Epithelial cell of prostate (primary cell): ENCODE results near the gene TACC2.
"Not testable (repeated sequence)": the region's sequence is repeated elsewhere in the genome, so short reads cannot be mapped to it uniquely, and the experiment has no call there.

Experiments
- DNase-seq: peaks from one replicate; pipeline ENCODE4 v3.0.0-alpha.2; 2011; ENCODE audit warnings: low read depth, low spot score
- H3K27ac ChIP-seq: fragments of 450-650 bp; 2 replicates; pipeline ENCODE4 v1.5.1; 2017; ENCODE audit warnings: mild to moderate bottlenecking

TACC2 gene

DNA sequence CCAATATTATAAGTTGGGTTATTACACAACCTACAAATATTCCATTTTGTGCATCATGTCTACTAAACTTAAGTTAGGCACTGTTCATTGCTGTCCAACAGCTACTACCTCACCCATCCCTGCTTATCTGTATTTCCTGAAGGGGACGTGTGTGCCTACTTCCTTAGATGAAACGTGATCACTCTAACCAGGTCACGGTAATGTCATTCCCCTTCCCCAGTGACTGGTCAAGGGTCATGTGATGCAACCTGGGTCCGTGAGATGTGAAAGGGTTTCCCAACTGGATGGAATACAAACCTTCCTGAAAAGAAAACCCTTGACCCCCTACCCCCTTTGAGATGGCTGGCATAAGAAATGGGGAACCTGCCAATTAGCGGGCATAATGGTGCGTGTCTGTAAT is 12.4 kb upstream of the TACC2 start:
- no peak overlapping the region for H3K27ac ChIP-seq
- no peak for DNase-seq

- DNase-seq = no peak
- no peak overlapping the region for H3K27ac ChIP-seq
Measured at GRCh38 chr10:121978511-121978910, 10.5 kb upstream of the TACC2 start.

DNA sequence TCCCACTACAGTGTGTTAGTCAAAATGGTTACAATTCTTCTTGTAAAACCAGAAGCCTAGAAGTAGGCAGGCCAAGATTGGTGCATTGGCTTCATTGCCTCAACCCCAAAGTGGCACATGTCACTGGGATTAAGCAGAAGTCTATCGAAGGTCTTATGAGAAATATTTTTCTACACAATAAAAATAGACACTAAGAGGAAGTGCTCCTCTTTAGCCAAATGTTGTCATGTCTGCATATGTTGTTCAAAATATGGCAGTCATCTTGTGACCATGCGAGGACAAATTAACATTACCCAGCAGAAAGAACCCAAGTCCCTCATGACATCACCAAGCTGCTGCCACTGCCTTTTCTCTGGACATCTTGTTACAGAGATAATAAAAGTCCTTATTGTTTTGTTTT is 7.6 kb upstream of the TACC2 start:
- DNase-seq = no peak
- H3K27ac ChIP-seq = no peak overlapping the region

GRCh38 chr10:121983852-121984251 is 5.1 kb upstream of the TACC2 start:
- DNase-seq = no peak
- H3K27ac ChIP-seq = no peak overlapping the region

DNA sequence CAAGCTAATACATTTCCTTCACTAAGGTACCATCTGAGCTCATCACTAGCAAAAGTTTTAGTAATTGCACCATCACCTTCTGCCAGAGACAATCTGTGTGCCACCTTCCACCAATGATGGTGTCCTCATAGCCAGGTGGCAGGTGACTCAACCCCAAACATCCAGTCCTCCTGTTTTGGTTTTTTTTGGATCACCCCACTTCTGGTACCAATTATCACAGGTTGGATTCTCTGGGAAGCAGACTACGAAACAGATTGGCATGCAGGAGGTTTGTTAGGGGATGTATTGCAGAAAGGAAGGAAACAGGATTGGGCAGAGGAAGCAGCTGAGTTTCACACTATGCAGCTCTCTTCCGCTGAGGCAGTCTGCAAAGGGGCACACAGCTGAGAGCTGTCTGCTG is 4.5 kb upstream of the TACC2 start:
- DNase-seq = no peak
- no peak overlapping the region for H3K27ac ChIP-seq

GRCh38 chr10:121990015-121990677 is 1.2 kb downstream of the TACC2 start:
- no peak for DNase-seq
- H3K27ac ChIP-seq = no peak overlapping the region

GRCh38 chr10:121991727-121992126 is 2.8 kb downstream of the TACC2 start:
- DNase-seq, H3K27ac ChIP-seq: not testable (repeated sequence)

GRCh38 chr10:121994429-121994941 is 5.5 kb downstream of the TACC2 start:
- peak overlapping the region; percentile 64 for H3K27ac ChIP-seq
- peak; percentile 29 for DNase-seq

- no peak for DNase-seq
- no peak overlapping the region for H3K27ac ChIP-seq
Measured at GRCh38 chr10:121998462-121998861, 9.5 kb downstream of the TACC2 start.

- DNase-seq = no peak
- no peak overlapping the region for H3K27ac ChIP-seq
Measured at GRCh38 chr10:121999301-121999700, 10.3 kb downstream of the TACC2 start.

DNA sequence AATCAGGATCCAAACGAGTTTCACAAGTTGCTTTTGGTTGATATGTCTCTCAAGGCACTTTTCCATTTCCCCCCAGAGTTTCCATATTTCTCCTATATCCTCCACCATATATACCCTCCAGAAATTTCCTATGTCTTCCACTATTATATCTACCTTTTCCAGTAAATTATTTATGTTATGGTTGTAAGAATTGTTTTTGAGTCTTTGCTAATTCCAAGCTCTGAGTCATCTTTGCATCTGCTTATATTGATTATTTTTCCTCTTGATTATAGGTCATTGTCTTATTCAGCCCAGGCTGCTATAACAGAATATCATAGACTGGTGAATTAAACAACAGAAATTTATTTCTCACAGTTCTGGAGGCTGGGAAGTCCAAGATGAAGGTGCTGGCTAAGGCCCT is 12.7 kb downstream of the TACC2 start:
- DNase-seq = no peak
- no peak overlapping the region for H3K27ac ChIP-seq

GRCh38 chr10:122007415-122007814 is 18.5 kb downstream of the TACC2 start:
- no peak overlapping the region for H3K27ac ChIP-seq
- no peak for DNase-seq

DNA sequence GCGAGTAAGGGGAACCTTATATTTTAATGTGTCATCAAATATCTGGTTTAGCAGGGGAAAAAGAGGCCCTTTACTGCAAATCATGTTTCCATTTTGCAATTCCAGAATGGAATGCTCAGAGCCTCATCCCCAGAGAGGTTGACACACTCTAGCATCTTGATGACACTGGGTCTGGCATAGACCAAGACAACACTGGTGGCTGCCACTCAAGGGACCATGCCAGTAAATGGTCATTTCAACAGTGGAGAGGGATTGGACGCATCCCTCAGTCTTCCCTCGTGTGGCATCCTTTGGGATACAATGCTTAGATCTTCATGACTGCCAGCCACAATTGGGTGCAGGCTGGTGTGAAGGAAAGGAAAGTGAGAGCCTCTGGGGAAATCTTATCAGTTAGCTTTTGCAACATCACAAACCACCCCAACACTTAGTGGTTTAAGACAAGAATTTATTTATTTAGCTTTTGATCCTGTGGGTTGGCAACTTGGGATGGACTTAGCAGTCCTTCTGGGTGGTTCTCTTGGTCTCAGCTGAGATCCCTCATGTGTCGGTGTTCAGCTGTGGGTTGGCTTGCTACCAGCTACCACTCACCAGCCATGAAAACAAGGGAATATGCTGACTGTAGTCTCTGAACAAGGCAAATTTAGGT is 21.6 kb downstream of the TACC2 start:
- no peak overlapping the region for H3K27ac ChIP-seq
- DNase-seq = no peak

GRCh38 chr10:122012731-122013130 is 23.8 kb downstream of the TACC2 start:
- H3K27ac ChIP-seq = no peak overlapping the region
- no peak for DNase-seq

GRCh38 chr10:122013311-122013780 is 24.4 kb downstream of the TACC2 start:
- no peak overlapping the region for H3K27ac ChIP-seq
- DNase-seq = no peak

- DNase-seq = no peak
- H3K27ac ChIP-seq = no peak overlapping the region
Measured at GRCh38 chr10:122014652-122015248, 25.8 kb downstream of the TACC2 start.

GRCh38 chr10:122017926-122018325 is 29.0 kb downstream of the TACC2 start:
- DNase-seq, H3K27ac ChIP-seq: not testable (repeated sequence)

DNA sequence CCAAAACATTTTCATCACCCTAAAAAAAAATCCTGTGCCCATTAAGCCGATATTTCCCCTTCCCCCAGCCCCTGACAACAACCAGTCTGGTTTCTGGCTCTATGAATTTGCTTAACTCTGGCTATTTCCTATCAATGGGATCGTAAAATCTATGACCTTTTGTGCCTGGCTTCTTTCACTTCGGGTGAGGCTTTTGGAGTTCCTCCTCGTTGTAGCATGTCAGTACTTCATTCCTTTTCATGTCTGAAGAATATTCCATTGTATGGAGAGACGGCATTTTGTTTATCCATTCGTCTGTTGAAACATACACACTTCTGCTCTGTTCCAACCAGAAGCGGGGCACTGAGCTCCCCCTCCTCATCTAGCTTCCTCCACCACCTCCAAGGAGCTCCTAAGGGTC is 29.5 kb downstream of the TACC2 start:
- H3K27ac ChIP-seq = peak overlapping the region; percentile 85
- DNase-seq = no peak

DNA sequence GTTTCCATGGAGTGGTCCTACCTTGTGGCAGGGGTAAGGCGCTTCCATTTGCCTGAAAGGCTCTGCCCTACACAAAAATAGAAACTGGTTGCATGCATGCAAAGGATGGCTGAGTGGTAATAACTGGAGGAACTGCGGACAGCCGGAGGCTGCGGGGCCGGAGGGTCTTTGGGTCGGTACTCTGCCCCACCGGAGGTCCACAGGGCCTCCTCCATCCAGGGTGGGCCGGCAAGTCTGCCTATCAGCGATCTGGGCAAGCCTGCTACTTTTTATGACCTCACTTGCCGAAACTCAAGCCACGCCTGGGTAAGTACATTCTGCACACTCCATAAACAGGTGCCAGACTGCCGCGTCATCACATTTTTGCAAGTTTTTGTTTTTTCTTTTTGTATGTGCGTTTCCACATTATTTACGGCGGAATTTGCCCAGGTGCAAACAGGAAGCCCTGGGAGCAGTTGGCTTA is 30.0 kb downstream of the TACC2 start:
- peak; percentile 76 for DNase-seq

GRCh38 chr10:122019414-122019975 is 30.5 kb downstream of the TACC2 start:
- H3K27ac ChIP-seq = peak overlapping the region; percentile 85
- peak; percentile 75 for DNase-seq

More for the DNA sequence above, 30.0 kb downstream of the TACC2 start:
- H3K27ac ChIP-seq = peak overlapping the region; percentile 85

GRCh38 chr10:122020226-122020625 is 31.3 kb downstream of the TACC2 start:
- no peak for DNase-seq
- H3K27ac ChIP-seq = peak overlapping the region; percentile 85
